KMS-11 (cell line): ENCODE results near the gene SYNPO2.

ENCODE experiments used
- H2AFZ ChIP-seq: fragments of 200-600 bp; sonication (generic); 2 replicates; pipeline ENCODE4 v1.6.1; 2016; ENCODE audit warnings: antibody characterized with exemption, mixed run types, low read depth
- H3K27ac ChIP-seq: fragments of 200-600 bp; sonication (generic); 2 replicates; pipeline ENCODE4 v1.6.1; 2016; ENCODE audit warnings: mild to moderate bottlenecking, mixed run types
- H3K27me3 ChIP-seq: fragments of 200-600 bp; sonication (generic); 2 replicates; pipeline ENCODE4 v1.6.1; 2017; ENCODE audit warnings: mild to moderate bottlenecking, low read depth, mixed run types, moderate library complexity; ENCODE audit not compliant: insufficient read depth
- H3K36me3 ChIP-seq: fragments of 200-600 bp; sonication (generic); 2 replicates; pipeline ENCODE4 v1.6.1; 2017; ENCODE audit warnings: mild to moderate bottlenecking, mixed run types; ENCODE audit not compliant: insufficient read depth
- H3K4me1 ChIP-seq: fragments of 200-600 bp; sonication (generic); 2 replicates; pipeline ENCODE4 v1.6.1; 2016; ENCODE audit warnings: mild to moderate bottlenecking, low read depth, mixed run types; ENCODE audit not compliant: poor library complexity, severe bottlenecking
- H3K4me2 ChIP-seq: fragments of 200-600 bp; sonication (generic); 2 replicates; pipeline ENCODE4 v1.7.0; 2016; ENCODE audit warnings: mild to moderate bottlenecking, mixed run types
- H3K4me3 ChIP-seq: fragments of 200-600 bp; sonication (generic); IDR thresholded peaks from 2 replicates; pipeline ENCODE4 v1.6.1; 2017; ENCODE audit warnings: low read depth, low read length, mixed read lengths; ENCODE audit not compliant: insufficient read depth
- H3K79me2 ChIP-seq: fragments of 200-600 bp; sonication (generic); 2 replicates; pipeline ENCODE4 v1.6.1; 2016; ENCODE audit warnings: low read depth, mixed run types; ENCODE audit not compliant: insufficient read depth
- H3K9ac ChIP-seq: fragments of 200-600 bp; sonication (generic); 2 replicates; pipeline ENCODE4 v1.6.1; 2016; ENCODE audit warnings: mild to moderate bottlenecking, mixed run types
- H4K20me1 ChIP-seq: fragments of 200-600 bp; sonication (generic); 2 replicates; pipeline ENCODE4 v1.6.1; 2016; ENCODE audit warnings: mild to moderate bottlenecking, mixed run types; ENCODE audit not compliant: insufficient read depth
- CTCF ChIP-seq: fragments of 200-600 bp; sonication (generic); conservative IDR thresholded peaks from 2 replicates; pipeline ENCODE4 v1.6.1; 2017; ENCODE audit warnings: low read depth, mild to moderate bottlenecking, antibody characterized with exemption, low read length, moderate library complexity, mixed read lengths

SYNPO2 gene

GRCh38 chr4:119025916-119026661 is 137.4 kb downstream of the SYNPO2 start:
- Histone ChIP-seq H3K4me2 (no peak overlapping the region), H3K4me1 (no peaks in the 10 kb centered on the region), H3K27ac (no peak overlapping the region), H4K20me1 (no peaks in the 10 kb centered on the region), H3K4me3 (no peak overlapping the region), H3K9ac (no peak overlapping the region), H3K27me3 (no peaks in the 10 kb centered on the region), H3K36me3 (no peaks in the 10 kb centered on the region), H3K79me2 (no peaks in the 10 kb centered on the region), H2AFZ (no peak overlapping the region)
- no peak for TF ChIP-seq CTCF

GRCh38 chr4:119026662-119027444 is 138.2 kb downstream of the SYNPO2 start:
- no peak overlapping the region for H3K4me3 ChIP-seq
- H3K36me3 ChIP-seq = no peaks in the 10 kb centered on the region
- H3K27me3 ChIP-seq = no peaks in the 10 kb centered on the region
- no peak overlapping the region for H2AFZ ChIP-seq
- no peak overlapping the region for H3K4me2 ChIP-seq
- no peak overlapping the region for H3K27ac ChIP-seq
- H4K20me1 ChIP-seq = no peaks in the 10 kb centered on the region
- no peak overlapping the region for H3K9ac ChIP-seq
- no peaks in the 10 kb centered on the region for H3K4me1 ChIP-seq
- no peak for TF ChIP-seq CTCF
- H3K79me2 ChIP-seq = no peaks in the 10 kb centered on the region

GRCh38 chr4:119027811-119028210 is 139.2 kb downstream of the SYNPO2 start:
- no peaks in the 10 kb centered on the region for H3K27me3 ChIP-seq
- no peak for TF ChIP-seq CTCF
- H2AFZ ChIP-seq = no peak overlapping the region
- H3K4me3 ChIP-seq = no peak overlapping the region
- no peaks in the 10 kb centered on the region for H4K20me1 ChIP-seq
- no peak overlapping the region for H3K27ac ChIP-seq
- H3K79me2 ChIP-seq = no peaks in the 10 kb centered on the region
- no peaks in the 10 kb centered on the region for H3K36me3 ChIP-seq
- no peaks in the 10 kb centered on the region for H3K4me1 ChIP-seq
- H3K4me2 ChIP-seq = no peak overlapping the region
- no peak overlapping the region for H3K9ac ChIP-seq

GRCh38 chr4:119028296-119028695 is 139.6 kb downstream of the SYNPO2 start:
- Histone ChIP-seq H3K27me3 (no peaks in the 10 kb centered on the region), H3K9ac (no peak overlapping the region), H2AFZ (no peak overlapping the region), H3K4me2 (no peak overlapping the region), H3K36me3 (no peaks in the 10 kb centered on the region), H3K27ac (no peak overlapping the region), H3K79me2 (no peaks in the 10 kb centered on the region), H3K4me3 (no peak overlapping the region), H4K20me1 (no peaks in the 10 kb centered on the region), H3K4me1 (peaks cover 5% of the 10 kb centered on the region)
- no peak for TF ChIP-seq CTCF
